ENCODE measurements around the gene ADCY9. TPM values are rescaled to one million over a fixed set of nuclear protein-coding genes. Genes with fewer than 3 reads are reported as not detected.
A peak's percentile ranks its signal among the peaks of the same experiment; 100 is the strongest.

ADCY9 gene
- total and polyA plus RNA-seq, 7 donors, result 1.8 to 28.0 (median 12.5) TPM

GRCh38 chr16:3987231-3987630 lies 129.0 kb downstream of the ADCY9 start:
- no peak for TF ChIP-seq POLR2A (IDR thresholded peaks at IDR 0.05)
- no peak for TF ChIP-seq CTCF (IDR thresholded peaks at IDR 0.05)
- TF ChIP-seq POLR2AphosphoS5 (IDR thresholded peaks at IDR 0.05), result no peak
- no peak for TF ChIP-seq EP300 (IDR thresholded peaks at IDR 0.05)

GRCh38 chr16:3986235-3986544 lies 130.1 kb downstream of the ADCY9 start:
- DNase-seq, result no peak
- Histone ChIP-seq H3K9me3 (no peaks in the 10 kb centered on the region), H3K36me3 (peaks cover 0 to 15% (median 0%) of the 10 kb centered on the region in 4 donors), H3K4me3 (no peak overlapping the region), H3K27me3 (no peaks in the 10 kb centered on the region), H3K27ac (no peak overlapping the region), H3K4me1 (peaks cover 0 to 7% (median 6%) of the 10 kb centered on the region in 4 donors)
- intact Hi-C loops (cut with DNase I), result loop anchor here (10.0 kb wide), 1 partner anchor 199 kb away; no protein-coding TSS in a partner anchor
- no peak for TF ChIP-seq POLR2AphosphoS5 (IDR thresholded peaks at IDR 0.05)
- TF ChIP-seq CTCF (IDR thresholded peaks at IDR 0.05), result no peak
- TF ChIP-seq POLR2A (IDR thresholded peaks at IDR 0.05), result no peak
- TF ChIP-seq EP300 (IDR thresholded peaks at IDR 0.05), result no peak
- 91 to 94% methylated on average over 13 of the region's 13 CpGs for WGBS, 2 donors

More at GRCh38 chr16:3987231-3987630, 129.0 kb downstream of the ADCY9 start:
- no peak for DNase-seq
- H3K27me3 ChIP-seq, result no peaks in the 10 kb centered on the region
- no peaks in the 10 kb centered on the region for H3K9me3 ChIP-seq
- peaks cover 0 to 10% (median 0%) of the 10 kb centered on the region in 4 donors for H3K36me3 ChIP-seq
- peaks cover 0 to 7% (median 6%) of the 10 kb centered on the region in 4 donors for H3K4me1 ChIP-seq
- no peak overlapping the region for H3K27ac ChIP-seq
- intact Hi-C loops (cut with DNase I), result loop anchor here (10.0 kb wide), 1 partner anchor 198 kb away; no protein-coding TSS in a partner anchor
- WGBS, 2 donors, result 93 to 97% methylated on average over 13 of the region's 13 CpGs
- no peak overlapping the region for H3K4me3 ChIP-seq

- no peak for DNase-seq
- WGBS, 2 donors, result 93 to 94% methylated on average over 31 of the region's 31 CpGs
- peaks cover 0 to 15% (median 2%) of the 10 kb centered on the region in 4 donors for H3K36me3 ChIP-seq
Measured at GRCh38 chr16:3984111-3985060, 131.9 kb downstream of the ADCY9 start.

GRCh38 chr16:3983081-3983520 lies 133.1 kb downstream of the ADCY9 start:
- Histone ChIP-seq H3K9me3 (no peaks in the 10 kb centered on the region), H3K4me1 (peaks cover 0 to 21% (median 18%) of the 10 kb centered on the region in 4 donors), H3K27ac (no peak overlapping the region), H3K36me3 (peaks cover 0 to 19% (median 11%) of the 10 kb centered on the region in 4 donors), H3K4me3 (no peak overlapping the region), H3K27me3 (no peaks in the 10 kb centered on the region)
- intact Hi-C loops (cut with DNase I), result loop anchor here (2.0 to 10.0 kb wide), 3 partner anchors 134 to 272 kb away; partner anchors contain the start of gene ADCY9
- TF ChIP-seq POLR2AphosphoS5 (IDR thresholded peaks at IDR 0.05), result no peak
- no peak for TF ChIP-seq EP300 (IDR thresholded peaks at IDR 0.05)
- peak; percentile 53 to 73 (median 66) for TF ChIP-seq CTCF (IDR thresholded peaks at IDR 0.05)
- no peak for TF ChIP-seq POLR2A (IDR thresholded peaks at IDR 0.05)
- WGBS, 2 donors, result 14 to 18% methylated on average over 22 of the region's 22 CpGs
- DNase-seq, result peak; percentile 85

More at GRCh38 chr16:3984111-3985060, 131.9 kb downstream of the ADCY9 start:
- Histone ChIP-seq H3K27ac (no peak overlapping the region), H3K27me3 (no peaks in the 10 kb centered on the region), H3K4me3 (no peak overlapping the region), H3K4me1 (peaks cover 0 to 21% (median 18%) of the 10 kb centered on the region in 4 donors), H3K9me3 (no peaks in the 10 kb centered on the region)
- intact Hi-C loops (cut with DNase I), result loop anchor here (10.0 kb wide), 1 partner anchor 200 kb away; no protein-coding TSS in a partner anchor
- no peak for TF ChIP-seq CTCF (IDR thresholded peaks at IDR 0.05)
- no peak for TF ChIP-seq POLR2A (IDR thresholded peaks at IDR 0.05)
- TF ChIP-seq EP300 (IDR thresholded peaks at IDR 0.05), result no peak
- TF ChIP-seq POLR2AphosphoS5 (IDR thresholded peaks at IDR 0.05), result no peak
